Activated T-cell treated with anti-CD3 and anti-CD28 coated beads, Interleukin-2, amount 50 U/mL, for 1 hour (primary cell): Measurements from ENCODE around the gene PLEKHA6.

Source experiments
- DNase-seq: peaks from one replicate; pipeline ENCODE4 v3.0.0-alpha.2; 2020

Gene PLEKHA6

DNA sequence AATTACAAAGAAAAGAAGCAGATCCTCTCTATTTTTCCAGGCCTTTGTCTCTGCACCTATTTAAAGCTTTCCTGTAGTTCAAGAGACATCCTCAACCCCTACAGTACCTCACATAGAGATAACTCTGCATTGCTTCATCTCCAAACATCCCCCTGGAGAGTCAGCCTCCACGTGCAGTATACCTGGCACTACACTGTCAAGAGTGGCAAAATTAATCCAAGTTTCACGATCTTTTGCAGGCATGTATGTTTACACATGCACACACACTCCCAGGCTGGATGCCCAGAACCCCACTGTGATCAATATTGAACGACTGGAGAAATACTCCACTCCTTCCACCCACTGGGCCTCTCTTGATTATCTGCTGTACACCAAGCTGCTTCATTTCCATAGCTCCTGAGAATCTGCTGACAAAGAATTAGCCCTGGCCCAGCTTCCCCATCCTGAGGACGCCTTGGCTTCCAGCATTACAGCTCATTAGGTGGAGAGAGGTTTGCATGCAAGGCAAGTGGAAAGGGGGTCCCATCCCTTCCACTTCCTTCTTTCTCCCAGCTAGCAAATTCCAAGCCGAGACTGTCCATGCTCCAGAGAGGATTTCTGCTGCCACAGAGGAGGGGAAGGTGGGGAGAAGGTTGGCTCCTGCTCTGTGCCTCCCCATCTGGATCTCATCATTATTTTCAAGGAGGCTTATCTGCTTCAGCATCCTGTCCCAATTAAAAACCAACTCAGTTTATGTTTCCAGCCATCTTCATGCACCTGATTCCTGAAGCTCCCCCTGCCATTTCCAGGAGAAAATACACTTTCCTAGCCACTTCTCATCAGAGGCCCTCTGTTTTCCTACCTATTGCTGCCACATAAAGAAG is 79.4 kb downstream of the PLEKHA6 start:
- DNase-seq, result no peak

GRCh38 chr1:204278958-204279357 is 80.8 kb downstream of the PLEKHA6 start:
- DNase-seq, result no peak

DNA sequence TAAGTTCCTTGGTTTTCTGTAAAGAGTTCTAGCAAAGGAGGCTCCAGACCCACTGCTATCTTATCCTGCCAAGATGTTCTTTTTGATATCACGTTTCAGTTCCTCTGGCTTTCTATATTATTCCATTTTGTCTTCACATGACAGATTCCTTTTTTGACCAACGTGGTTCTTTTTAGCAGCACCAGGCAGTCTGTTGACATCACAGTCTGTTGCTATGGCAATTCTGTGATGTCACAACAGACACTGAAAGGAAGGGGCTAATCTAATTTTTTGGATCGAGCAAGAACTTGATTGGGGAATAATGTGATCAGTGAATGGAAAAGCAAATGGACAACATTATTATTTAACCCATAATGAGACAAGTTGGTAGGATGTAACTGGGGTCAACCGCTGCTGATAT is 81.5 kb downstream of the PLEKHA6 start:
- no peak for DNase-seq

DNA sequence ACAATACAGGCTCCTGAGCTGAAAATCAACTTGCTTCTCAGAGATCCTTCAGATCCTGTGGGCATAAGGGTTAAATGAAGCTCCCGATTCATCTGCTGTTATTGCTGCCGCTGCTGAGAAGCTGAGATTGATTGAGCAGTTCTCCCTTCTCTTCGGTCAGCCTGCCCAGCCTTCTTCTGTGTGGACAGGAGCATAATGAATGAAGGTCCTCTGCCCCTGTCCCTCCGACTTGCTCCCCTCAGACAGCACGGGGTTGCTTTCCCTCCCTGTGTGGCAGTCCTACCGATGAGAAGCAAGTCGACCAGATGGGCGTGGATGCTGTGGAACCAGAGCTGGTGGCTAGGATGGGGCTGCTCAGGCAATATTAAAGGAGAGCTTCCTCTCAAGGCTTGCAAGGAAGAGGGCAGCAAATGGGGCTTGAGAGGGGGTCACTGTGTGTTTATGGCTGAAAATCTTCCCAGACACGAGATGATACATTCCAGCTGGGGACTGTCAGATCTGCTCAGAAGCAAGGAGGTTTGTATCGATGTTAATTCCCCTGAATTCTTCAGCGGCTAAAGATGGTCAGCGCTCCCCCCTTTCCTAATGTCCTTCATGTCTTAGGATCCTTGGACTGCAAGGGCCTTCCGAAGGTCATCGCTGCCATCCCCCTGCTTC is 82.0 kb downstream of the PLEKHA6 start:
- no peak for DNase-seq

- DNase-seq, result no peak
Measured at GRCh38 chr1:204275695-204276370, 83.9 kb downstream of the PLEKHA6 start.

GRCh38 chr1:204274446-204274845 is 85.3 kb downstream of the PLEKHA6 start:
- no peak for DNase-seq

DNA sequence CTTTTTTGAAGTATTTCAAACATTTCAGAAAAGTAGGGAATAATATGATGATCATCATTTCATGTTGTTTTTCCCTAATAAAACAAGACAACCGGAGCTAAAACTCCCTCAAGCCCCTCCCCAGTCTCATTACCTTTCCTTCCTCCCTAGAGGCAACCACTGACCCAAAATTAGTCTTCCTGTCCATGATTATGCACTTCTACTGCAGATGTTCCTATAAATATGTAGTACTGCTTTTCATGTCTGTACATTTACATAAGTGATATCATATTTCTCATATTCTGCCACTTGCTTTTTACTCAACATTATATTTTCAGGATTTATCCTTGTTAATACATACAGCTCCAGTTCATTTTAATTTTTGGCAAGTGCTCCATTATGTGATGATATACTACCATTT is 87.2 kb downstream of the PLEKHA6 start:
- no peak for DNase-seq

DNA sequence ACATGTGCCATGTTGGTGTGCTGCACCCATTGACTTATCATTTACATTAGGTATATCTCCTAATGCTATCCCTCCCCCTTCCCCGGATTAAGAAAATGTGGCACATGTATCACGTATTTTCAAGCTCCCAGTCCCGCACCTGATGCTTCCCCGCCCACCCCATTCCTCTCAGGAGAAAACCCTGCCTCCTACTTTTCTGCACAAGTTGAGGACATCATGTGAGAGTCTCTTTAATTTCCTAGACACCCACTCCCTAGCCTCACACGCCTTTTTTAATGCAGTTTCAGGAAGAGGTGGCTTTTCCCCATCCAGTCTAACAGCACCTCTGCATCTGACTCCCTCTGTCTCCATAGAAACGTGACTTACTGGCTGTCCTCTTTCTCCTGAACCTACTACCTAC is 87.8 kb downstream of the PLEKHA6 start:
- DNase-seq, result no peak

GRCh38 chr1:204268101-204268500 is 91.6 kb downstream of the PLEKHA6 start:
- no peak for DNase-seq

GRCh38 chr1:204267191-204267601 is 92.5 kb downstream of the PLEKHA6 start:
- DNase-seq, result no peak

DNA sequence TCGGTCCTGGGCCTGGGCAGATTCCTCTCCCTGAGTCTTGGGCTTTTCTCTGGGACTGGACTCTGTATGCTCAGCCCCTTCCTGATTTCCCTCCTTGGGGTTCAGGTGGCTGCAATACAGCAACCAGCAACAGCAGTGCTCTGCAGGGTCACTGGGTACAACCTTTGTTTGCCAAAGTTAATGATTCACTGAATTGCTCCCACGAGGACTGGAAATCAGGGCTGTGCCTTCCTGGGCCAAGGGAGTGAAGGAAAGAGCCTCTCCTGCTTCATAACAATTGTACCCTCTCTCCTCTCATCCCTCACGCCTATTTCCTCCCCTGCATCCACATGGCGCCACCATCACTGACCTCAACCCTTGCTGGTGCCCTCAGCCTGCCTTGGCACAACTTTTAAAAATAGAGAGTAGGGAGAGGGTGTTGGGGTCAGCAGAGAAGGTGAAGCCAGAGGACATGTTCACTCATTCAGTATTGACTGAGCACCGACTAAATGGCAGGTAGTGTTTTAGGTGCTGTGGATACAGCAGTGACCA is 93.2 kb downstream of the PLEKHA6 start:
- no peak for DNase-seq

GRCh38 chr1:204265665-204266064 is 94.1 kb downstream of the PLEKHA6 start:
- DNase-seq, result no peak

DNA sequence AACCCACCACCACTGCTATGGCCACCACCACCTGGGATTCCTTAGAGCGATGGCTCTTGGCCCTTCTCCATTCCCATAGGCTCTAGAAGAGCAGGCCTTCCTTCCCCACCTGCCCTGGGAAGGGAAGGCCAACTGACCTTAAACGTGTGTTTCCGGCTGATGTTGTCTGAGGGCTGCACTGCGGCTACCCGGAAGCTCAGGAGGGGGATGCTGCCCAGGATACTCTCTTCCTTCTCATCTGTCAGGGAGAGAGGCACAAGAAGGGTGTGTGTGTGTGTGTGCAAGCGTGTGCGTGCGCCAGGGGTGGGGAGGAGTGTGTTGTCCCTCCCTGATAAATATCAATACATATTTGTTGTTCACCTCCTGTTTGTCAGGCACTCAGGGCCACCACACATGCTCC is 94.9 kb downstream of the PLEKHA6 start:
- DNase-seq, result no peak

- no peak for DNase-seq
Measured at GRCh38 chr1:204263254-204263910, 96.3 kb downstream of the PLEKHA6 start.

DNA sequence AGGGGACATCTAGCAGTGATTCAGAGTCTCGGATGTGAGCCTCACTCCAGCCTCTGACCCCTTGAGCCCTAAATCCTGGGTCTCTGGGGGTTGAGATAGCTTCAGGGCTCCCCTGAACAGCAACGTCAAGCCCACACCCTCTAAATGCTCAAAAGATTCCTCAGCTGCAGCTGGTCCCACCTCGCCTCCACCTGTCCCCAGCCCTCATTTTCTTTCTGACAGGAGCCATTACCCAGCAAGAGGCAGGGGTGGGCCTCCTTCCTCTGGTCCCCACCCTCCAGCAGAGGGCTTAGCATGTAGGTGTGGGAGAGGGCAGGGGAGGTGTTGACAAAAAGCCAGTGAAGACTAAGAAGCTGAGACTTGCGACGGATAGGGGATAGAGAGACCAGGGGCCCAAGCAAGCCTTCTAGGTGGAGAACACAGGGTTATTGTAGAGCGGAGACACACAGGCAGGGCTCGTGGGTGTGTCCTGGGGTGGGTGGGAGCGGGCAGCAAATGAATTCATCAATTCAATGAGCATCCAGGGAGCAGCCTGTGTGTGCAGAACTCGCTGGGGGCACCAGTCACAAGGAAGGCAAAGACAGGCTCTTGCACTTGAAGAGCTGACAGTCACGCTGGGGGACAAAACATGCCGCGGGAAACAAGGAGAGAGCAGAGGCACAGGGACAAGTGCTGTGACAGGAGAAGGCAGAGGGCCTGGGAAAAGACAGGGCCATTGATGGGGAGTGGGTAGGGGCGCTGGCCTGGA is 97.0 kb downstream of the PLEKHA6 start:
- DNase-seq, result no peak

DNA sequence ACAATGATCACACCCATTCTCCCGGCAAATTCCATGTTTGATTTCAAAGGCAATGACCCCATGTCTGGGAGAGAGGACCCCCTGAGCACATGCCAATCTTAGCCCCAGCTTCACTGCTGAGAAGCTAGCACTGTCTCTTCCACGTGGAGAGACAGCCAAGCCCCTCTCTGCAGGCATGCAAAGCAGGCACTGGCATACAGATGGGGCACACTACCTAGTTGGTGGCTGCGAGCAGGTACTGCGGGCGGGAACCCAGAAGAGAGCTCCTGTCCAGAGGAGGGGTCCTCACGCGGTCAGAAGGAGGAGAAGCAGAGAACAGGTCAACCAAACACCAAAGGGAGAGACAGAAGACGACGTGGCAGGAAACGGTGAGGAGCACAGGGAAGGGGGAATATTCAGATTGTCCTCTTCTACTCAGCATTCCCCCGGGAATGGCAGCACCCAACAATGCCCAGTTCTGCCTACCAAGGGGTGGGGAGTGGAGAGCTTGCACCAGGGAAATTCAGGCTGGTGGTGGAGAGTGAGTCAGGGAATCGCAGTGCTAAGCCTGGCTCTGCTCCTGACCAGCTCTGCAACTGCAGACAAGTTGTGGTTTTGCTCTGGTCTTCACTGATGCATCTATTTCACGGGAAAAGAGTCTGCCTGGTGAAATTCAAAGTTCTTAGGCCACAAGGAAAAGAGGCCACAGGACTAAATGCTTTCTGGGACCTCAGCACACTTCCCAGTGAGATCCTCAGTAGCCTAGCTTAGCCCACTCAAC is 97.8 kb downstream of the PLEKHA6 start:
- DNase-seq, result no peak

- no peak for DNase-seq
Measured at GRCh38 chr1:204261266-204261665, 98.5 kb downstream of the PLEKHA6 start.

DNA sequence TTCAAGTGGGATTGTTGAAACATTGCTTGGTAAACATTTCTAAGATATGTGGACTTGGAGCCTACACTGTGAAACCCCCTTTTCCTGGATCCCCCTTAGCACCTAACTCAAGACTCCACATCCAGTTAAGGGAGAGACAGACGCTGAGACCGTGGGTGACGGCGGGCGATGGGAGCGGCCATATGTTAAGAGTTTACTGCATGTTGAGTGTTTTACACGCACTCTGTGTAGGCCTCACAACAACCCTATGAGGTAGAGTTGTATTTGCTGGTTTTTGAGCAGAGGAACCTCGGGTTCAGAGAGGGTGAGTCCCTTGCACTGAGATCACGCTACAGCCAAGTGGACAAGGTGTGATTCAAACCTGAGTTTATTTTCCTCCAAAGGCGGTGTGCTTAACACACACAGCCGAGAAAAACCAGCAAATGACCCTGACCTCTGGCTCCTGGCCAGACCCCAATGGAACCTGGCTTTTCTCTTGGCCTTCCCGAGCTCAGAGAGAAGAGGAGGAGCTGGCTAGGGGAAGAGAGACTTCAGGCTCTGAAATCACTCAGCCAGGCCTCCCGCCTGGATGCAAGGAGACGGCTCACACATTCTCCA is 99.0 kb downstream of the PLEKHA6 start:
- DNase-seq, result no peak

DNA sequence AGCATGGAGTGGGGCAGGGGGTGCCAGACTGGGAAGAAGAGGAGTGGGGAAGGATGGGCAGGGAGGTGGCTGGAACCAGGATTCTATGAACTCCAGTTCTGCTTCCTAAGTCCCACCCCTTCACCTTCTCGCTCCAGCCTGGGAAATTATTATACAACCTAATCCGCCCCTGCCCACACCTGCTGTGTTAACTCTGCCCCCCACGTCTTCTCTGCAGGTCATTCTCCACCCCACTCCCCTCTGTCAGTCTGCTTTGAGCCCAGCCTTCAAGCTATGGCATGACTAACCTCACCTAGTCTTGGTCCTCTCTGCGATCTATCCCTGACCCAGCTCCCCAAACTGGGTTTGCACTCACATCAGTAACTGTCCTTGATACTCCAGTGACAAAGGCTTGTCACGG is 99.9 kb downstream of the PLEKHA6 start:
- no peak for DNase-seq

DNA sequence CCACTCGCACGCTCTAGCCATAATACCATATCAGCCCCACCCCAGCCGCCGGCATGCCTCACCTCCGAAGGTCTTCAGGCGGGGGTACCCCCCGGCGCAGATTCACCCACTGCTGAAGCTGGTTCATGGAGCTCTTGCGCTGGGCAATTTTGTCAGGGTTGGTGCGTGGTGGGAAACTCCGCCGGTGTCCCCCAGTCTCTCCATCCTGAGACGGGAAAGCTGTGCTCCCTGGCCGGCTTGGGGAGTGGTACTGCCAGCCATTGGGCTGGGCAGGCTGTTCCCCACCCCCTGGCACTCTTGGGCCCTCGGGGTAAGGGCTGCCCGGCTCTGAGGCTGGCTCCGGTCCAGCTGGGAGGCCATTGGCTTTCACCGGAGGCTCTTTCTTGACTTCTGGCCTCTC is 100.5 kb downstream of the PLEKHA6 start:
- DNase-seq, result no peak
